HG03108 (cell line): ENCODE results near the gene TOP1.

Experiments
- ATAC-seq: cut with Tn5 transposase; IDR thresholded peaks from one replicate; pipeline ENCODE4 v1.9.1; 2021; ENCODE audit warnings: moderate library complexity; ENCODE audit not compliant: unreplicated experiment

TOP1 gene

GRCh38 chr20:41141153-41141815 is 112.7 kb downstream of the TOP1 start:
- no peak for ATAC-seq

DNA sequence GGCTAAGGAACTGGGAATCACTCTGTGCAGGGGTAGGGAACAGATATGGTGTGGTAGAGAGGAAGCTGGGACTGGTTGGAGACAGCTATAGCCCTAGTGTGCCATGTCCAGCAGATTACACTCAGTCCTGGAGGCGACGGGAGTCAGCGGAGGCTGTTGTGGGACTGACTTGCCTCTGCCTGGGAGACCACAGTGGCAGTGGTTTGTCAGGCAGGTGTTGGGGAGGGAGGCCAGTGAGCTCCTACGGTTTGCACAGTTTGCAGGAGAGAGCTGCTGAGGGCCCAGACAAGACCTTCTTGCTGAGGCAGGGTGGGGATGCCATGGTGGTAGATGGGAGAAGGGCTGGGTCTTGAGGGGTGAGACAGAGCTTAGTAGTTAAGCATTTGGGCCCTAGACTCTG is 113.6 kb downstream of the TOP1 start:
- no peak for ATAC-seq

GRCh38 chr20:41142919-41143318 is 114.3 kb downstream of the TOP1 start:
- ATAC-seq, result no peak

DNA sequence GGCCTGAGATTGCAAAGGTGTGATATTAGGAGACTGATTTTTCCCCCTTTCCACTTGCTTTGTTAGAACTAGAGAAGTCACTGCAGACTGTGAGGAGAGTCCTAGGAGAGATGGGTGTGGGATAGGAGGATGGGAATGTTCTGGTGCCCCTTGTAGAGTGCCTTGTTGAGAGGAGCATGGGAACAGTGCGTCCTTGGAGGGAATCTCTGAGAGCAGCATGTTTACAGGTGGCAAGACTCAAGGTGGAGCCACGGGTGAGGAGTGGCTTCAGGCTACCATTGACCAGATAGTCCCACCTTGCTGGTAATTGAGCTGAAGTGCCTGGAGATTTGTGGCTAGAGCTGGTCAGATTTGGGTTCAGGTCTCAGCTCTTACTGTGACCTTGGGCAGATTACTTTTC is 114.7 kb downstream of the TOP1 start:
- no peak for ATAC-seq

DNA sequence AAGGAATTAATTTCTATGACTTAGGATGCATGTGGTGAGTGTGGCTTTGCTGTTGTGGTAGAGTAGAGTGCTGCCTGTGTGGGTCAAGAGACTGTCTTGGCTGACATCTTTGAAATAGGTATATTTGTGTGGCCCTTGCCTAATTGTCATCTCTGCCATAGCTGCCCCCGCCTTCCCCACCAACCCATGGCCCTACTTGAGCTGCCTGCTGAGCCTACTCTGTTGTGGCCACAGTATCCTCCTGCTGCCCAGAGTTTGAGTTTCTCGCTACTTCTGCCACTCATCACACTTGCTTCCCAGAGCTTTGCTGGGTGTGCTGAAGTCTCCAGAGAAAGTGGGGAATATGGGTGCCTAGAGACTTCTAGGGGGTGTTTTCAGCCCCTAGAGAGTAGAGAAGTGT is 116.7 kb downstream of the TOP1 start:
- no peak for ATAC-seq

GRCh38 chr20:41145821-41146620 is 117.4 kb downstream of the TOP1 start:
- ATAC-seq, result no peak

DNA sequence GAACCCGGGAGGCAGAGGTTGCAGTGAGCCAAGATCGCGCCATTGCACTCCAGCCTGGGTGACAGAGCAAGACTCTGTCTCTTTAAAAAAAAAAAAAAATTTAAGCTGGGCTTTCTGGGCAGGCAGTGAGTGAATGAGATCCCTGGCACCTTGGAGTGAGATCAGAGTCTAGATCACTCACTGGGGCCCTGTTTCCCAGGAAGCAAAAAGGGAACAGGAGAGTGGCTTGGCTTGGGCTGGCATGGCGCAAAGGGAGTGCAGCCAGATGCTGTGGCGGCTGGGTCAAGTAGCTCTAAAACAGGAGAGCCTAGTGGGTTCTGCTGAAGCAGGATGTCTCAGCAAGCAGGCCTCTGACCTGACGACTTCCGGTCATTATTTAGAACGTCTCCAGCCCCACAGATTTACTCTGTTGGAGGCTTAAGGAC is 119.2 kb downstream of the TOP1 start:
- ATAC-seq, result no peak

DNA sequence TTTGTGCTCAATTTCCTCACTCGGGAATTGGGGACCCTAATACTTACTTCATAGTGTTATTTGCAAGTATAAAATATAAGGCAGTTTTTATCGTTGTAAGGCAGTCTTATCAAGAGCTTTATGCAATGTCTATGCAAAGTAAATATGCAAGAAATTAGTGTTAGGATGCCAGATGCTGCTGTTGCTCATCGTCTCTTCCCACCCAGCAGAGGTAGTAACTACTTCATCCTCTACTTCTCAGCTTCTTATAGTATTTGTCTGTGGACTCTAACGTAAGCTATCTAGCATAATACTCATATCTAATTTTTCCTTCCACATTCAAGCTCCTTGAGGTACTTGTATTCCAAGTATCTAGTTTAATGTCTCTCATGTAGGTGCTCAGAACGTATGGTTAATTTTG is 120.3 kb downstream of the TOP1 start:
- no peak for ATAC-seq

DNA sequence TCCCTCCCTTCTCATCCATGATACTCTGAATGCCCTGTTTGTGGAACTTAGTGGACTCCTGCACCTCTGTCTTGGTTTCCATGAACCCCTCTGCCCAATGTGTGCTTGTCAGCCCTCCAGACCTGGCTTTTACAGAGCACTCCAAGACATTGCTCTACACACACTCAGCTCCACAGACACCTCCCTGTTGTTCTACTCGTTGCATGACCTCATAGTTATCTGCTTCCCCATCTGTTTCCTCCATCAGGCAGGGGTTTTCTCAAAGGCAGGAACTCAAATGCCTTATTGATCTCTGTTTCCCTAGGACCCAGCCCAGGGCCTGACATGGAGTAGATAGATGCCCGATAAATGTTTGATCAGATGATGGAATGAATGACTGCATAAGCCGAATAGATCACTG is 122.0 kb downstream of the TOP1 start:
- no peak for ATAC-seq

DNA sequence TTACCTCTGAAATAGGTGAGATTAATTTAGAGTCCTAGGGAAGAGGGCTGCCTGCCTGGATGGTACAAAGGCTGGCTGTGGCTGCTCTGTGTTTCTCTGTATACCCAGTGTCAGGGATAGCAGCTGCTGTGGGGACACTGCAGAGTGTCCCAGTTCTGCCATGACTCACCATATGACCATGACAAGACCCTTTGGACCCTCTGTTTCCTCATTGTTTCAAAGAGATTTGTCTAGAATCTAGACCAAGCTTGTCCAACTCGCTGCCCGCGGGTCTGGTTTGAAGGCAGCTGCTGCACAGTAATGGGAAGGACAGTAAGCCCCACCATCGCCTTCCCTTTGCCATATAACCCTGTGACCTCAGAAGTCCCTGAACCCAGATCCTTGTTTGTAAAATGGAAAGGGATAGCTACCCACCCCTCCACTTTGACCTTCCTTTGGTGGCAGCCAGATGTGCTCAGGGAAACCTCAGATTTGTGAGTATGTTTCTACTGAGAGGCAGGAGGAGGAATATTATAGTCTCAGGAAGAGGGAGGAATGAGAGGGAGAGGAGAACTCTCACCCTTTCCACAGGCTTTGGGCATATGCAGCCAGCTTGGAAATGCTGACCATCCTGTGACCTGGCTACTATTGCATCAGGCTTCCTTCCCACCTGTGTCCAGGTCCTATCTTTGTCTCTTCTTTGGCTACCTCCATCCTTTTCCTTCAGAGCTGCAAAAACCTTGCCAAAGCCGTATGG is 122.7 kb downstream of the TOP1 start:
- ATAC-seq, result no peak

- ATAC-seq, result no peak
These were observed 123.6 kb downstream of the TOP1 start for GRCh38 chr20:41152108-41152757.

DNA sequence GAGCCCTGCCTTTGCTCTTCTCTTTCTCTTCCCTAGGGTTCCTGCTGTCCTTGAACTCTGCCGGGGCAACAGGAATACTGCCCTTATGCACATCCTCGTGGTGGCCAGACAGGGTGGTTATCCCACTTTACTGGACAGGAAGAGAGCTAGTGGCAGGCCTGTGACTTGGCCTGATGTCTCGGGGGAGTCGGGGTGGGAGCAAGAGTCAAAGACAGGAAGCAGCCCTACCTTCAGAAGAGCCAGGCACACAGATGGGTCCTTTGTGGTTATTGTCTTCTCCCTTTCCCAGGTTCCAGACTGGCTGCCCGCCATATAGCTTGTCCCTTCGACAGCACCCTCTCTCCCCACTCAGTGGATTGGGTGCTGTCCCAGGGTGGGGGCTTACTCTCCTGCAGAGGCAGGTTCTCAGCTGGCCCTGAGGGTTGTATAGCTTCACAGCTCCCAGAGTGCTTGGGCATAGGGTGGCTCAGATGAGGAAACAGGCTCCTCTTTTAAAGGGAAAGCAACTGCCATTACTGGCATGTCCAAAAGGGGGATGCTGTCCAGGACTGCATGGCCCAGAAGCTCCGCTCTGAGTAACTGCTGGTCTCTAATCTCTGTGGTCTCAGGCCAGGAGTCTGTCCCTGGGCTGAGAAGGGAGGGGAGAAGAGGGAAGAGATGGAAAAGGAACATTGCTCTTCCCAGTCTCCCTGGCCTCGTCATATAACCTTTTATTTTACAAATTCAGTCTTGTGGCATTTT is 126.0 kb downstream of the TOP1 start:
- no peak for ATAC-seq

GRCh38 chr20:41155261-41155660 is 126.6 kb downstream of the TOP1 start:
- no peak for ATAC-seq

GRCh38 chr20:41158082-41158625 is 129.5 kb downstream of the TOP1 start:
- ATAC-seq, result no peak

DNA sequence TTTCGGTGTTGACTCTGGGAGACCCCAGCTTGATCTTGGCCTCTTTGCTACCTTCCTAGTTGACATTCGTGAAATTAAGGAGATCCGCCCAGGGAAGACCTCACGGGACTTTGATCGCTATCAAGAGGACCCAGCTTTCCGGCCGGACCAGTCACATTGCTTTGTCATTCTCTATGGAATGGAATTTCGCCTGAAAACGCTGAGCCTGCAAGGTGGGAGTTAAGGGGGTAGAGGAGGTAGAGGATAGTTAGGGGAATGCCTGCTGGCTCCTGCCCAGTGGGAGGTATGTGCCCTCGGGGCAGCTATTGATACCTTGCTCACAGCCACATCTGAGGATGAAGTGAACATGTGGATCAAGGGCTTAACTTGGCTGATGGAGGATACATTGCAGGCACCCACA is 130.9 kb downstream of the TOP1 start:
- ATAC-seq, result no peak

- ATAC-seq, result no peak
These were observed 132.1 kb downstream of the TOP1 start for GRCh38 chr20:41160686-41161085.

DNA sequence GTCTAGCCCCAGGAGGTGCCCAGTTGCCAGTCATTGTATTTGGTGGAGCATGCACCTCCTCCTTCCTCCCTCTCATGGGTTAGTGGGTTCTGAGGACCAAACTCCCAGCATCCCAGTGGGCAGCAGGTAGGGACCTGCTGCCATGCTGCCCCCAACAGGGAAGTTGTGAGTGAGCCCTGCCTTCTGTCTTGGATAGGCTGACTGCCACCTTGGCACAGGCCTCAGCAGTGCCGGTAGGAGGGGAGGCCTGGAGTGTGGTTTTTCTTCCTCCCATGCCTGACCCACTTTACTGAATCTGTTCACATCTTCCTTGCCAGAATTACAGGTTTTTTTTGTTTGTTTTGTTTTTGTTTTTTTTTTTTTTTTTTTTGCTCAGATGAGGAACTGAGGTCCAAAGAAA is 133.3 kb downstream of the TOP1 start:
- no peak for ATAC-seq

GRCh38 chr20:41162396-41162795 is 133.8 kb downstream of the TOP1 start:
- ATAC-seq, result no peak

GRCh38 chr20:41163821-41164220 is 135.2 kb downstream of the TOP1 start:
- no peak for ATAC-seq
